Umbilical cord (tissue), 2 donors: ENCODE data around the gene NRXN2. TPM values are rescaled to one million over a fixed set of nuclear protein-coding genes. Genes with fewer than 3 reads are reported as not detected.

Source experiments
- DNase-seq: peaks from one replicate; pipeline ENCODE4 v3.0.0-alpha.2; 2015; ENCODE audit warnings: low spot score
- total RNA-seq: library from RNA; depleted of rRNA; stranded (reverse); fragments of >200 nt; gene quantifications from one replicate; pipeline ENCODE4 v1.2.3, GENCODE V29; 2014; ENCODE audit warnings: low replicate concordance; ENCODE audit not compliant: insufficient read depth

NRXN2 gene
- total RNA-seq, 1 donor from 2014 or later = 43.6 TPM

GRCh38 chr11:64759131-64759721 is 36.2 kb upstream of the NRXN2 start:
- DNase-seq = no peak

- no peak for DNase-seq
These were observed 35.5 kb upstream of the NRXN2 start for GRCh38 chr11:64758330-64759079.

- no peak for DNase-seq
These were observed 34.7 kb upstream of the NRXN2 start for GRCh38 chr11:64757549-64758329.

- no peak for DNase-seq
These were observed 32.8 kb upstream of the NRXN2 start for GRCh38 chr11:64755681-64756361.

GRCh38 chr11:64754919-64755662 is 32.1 kb upstream of the NRXN2 start:
- DNase-seq = no peak

- DNase-seq = no peak
These were observed 31.3 kb upstream of the NRXN2 start for GRCh38 chr11:64754124-64754918.

GRCh38 chr11:64753380-64754123 is 30.6 kb upstream of the NRXN2 start:
- no peak for DNase-seq

GRCh38 chr11:64753019-64753379 is 30.0 kb upstream of the NRXN2 start:
- DNase-seq = no peak

GRCh38 chr11:64752175-64752970 is 29.4 kb upstream of the NRXN2 start:
- DNase-seq = no peak

- no peak for DNase-seq
These were observed 28.6 kb upstream of the NRXN2 start for GRCh38 chr11:64751580-64751979.

GRCh38 chr11:64751136-64751535 is 28.1 kb upstream of the NRXN2 start:
- DNase-seq = no peak

GRCh38 chr11:64750361-64751054 is 27.5 kb upstream of the NRXN2 start:
- no peak for DNase-seq

- no peak for DNase-seq
These were observed 25.1 kb upstream of the NRXN2 start for GRCh38 chr11:64747961-64748665.

GRCh38 chr11:64746486-64746885 is 23.5 kb upstream of the NRXN2 start:
- DNase-seq = no peak

- DNase-seq = peak; percentile 80
These were observed 22.7 kb upstream of the NRXN2 start for GRCh38 chr11:64745521-64746328.

GRCh38 chr11:64745189-64745520 is 22.2 kb upstream of the NRXN2 start:
- DNase-seq = peak; percentile 43
